ENCODE measurements around the gene AKAP6. TPM values are rescaled to one million over a fixed set of nuclear protein-coding genes. Genes with fewer than 3 reads are reported as not detected.
"Not testable (repeated sequence)": the region's sequence is repeated elsewhere in the genome, so short reads cannot be mapped to it uniquely, and the experiment has no call there.

Gene AKAP6
- total RNA-seq, 2 donors from 2014 or later: 98.2 to 111 TPM

GRCh38 chr14:32366986-32367385 is 37.9 kb downstream of the AKAP6 start:
- no peak for DNase-seq
- intact Hi-C loops (cut with DNase I): no loop called here
- ATAC-seq: peak in 1 of 2 donors; percentile 67

GRCh38 chr14:32367516-32367915 is 38.4 kb downstream of the AKAP6 start:
- ATAC-seq (peak in 1 of 2 donors; percentile 34), DNase-seq (no peak)
- intact Hi-C loops (cut with DNase I): no loop called here

GRCh38 chr14:32368107-32368506 is 39.0 kb downstream of the AKAP6 start:
- DNase-seq (no peak), ATAC-seq (no peak)
- intact Hi-C loops (cut with DNase I): no loop called here

GRCh38 chr14:32370714-32371113 is 41.6 kb downstream of the AKAP6 start:
- ATAC-seq (peak in 1 of 2 donors; percentile 75), DNase-seq (no peak)
- intact Hi-C loops (cut with DNase I): no loop called here

DNA sequence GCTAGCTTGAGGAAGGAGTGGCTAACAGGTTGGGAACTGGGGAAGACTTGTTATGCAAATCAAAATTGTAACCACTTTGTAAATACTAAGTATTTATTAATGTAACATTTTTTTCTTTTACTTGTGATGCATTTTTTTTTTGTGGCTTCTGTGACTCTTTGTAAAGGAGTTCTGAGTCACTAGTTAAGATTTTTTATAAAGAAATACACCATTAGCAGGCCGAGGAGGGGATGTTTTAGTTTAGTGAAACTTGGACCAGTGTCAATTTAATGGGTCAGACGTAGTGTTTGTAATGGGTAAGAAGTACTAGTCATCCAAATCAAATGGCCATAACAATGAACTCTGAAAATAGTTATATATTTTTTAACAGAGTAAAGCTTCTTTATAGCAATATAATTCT is 43.1 kb downstream of the AKAP6 start:
- intact Hi-C loops (cut with DNase I): no loop called here
- no peak for ATAC-seq

GRCh38 chr14:32373174-32373573 is 44.1 kb downstream of the AKAP6 start:
- DNase-seq; intact Hi-C loops (cut with DNase I); ATAC-seq: not testable (repeated sequence)

More for the DNA sequence above, 43.1 kb downstream of the AKAP6 start:
- DNase-seq: no peak

DNA sequence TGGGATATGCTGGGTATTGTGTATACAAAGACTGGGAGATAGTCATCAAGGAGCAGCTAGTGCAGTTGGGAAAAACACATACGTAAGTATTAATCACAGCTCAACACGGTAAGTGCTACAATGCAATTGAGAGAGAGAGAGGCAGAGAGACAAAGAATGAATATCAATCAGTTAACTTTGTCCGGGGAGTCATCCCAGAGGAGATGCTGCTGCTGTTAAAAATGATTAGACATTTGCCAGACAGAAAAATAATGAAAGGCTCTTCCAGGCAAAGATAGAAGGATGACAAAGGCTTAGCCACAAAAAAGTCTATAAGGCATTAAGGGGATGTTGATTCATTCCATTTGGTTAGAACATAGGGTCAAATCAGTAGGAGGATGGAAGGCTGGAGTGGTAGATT is 45.1 kb downstream of the AKAP6 start:
- no peak for ATAC-seq
- DNase-seq: no peak
- intact Hi-C loops (cut with DNase I): no loop called here

DNA sequence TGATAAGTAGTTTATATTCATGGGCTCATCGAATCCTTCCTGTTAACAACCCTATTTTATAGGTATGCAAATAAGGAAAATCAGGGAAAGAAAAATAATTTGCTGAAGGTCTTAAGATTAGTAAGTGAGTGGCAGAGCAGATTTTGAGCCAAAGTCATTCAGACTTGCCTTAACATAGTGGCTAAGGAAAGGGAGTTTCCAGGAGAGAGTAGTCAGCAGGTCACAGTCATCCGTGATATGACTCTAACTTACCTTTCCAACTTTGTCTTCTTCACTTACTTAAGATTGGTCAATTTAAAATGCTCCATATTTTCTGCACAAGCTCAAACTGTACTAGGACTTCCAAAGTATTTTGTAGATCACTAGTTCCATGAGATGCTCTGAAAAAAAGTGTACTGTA is 46.6 kb downstream of the AKAP6 start:
- no peak for DNase-seq
- intact Hi-C loops (cut with DNase I): no loop called here
- no peak for ATAC-seq

GRCh38 chr14:32377046-32377646 is 48.0 kb downstream of the AKAP6 start:
- no peak for DNase-seq
- intact Hi-C loops (cut with DNase I): no loop called here
- no peak for ATAC-seq

DNA sequence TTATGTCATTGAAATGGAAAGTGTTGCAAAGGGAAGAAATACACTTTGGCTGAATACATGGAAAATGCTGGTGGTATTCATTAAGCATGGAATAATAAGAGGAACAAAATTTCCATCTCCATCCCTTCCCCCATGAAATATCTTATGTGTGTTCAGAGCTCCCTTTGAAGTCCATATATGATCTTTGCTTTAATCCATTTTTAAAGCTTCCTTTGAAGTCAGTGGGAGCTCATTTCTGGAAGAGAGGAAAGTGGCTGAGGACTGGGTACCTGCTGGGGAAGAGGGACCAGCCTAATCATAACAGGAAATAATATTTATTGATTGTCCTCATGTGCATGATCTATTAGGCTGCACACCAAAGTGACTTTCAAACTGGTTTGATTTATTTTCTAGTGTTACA is 49.2 kb downstream of the AKAP6 start:
- ATAC-seq (no peak), DNase-seq (no peak)
- intact Hi-C loops (cut with DNase I): no loop called here

GRCh38 chr14:32379447-32379846 is 50.3 kb downstream of the AKAP6 start:
- no peak for ATAC-seq
- intact Hi-C loops (cut with DNase I): no loop called here
- no peak for DNase-seq

- intact Hi-C loops (cut with DNase I): loop anchor here in 1 of 2 donors (5.0 kb wide), 1 partner anchor 125 kb away; no protein-coding TSS in a partner anchor
- ATAC-seq: peak in 1 of 2 donors; percentile 81
- DNase-seq: no peak
Measured at GRCh38 chr14:32381869-32382268, 52.8 kb downstream of the AKAP6 start.

DNA sequence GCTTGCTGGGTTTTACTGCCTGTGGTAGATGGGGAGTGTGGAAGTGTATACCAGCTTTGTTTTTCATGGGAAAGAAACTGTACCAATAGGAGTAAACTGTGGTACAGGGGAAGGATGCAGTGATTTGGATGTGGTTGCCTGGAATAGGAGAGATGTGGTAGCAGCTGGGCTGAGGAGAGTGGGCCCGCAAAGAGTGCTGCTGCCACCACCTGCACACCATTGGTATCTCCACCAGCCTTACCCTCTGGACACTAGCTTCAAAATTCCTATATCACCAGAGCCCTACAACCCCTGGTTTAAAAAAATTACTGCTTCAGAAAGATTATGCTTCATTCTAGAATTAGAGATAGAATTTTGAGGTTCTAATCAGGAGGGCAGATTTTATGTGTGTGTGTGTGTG is 53.6 kb downstream of the AKAP6 start:
- DNase-seq: no peak
- ATAC-seq: peak; percentile 67 to 88
- intact Hi-C loops (cut with DNase I): loop anchor here in 1 of 2 donors (5.0 kb wide), 1 partner anchor 125 kb away; no protein-coding TSS in a partner anchor

DNA sequence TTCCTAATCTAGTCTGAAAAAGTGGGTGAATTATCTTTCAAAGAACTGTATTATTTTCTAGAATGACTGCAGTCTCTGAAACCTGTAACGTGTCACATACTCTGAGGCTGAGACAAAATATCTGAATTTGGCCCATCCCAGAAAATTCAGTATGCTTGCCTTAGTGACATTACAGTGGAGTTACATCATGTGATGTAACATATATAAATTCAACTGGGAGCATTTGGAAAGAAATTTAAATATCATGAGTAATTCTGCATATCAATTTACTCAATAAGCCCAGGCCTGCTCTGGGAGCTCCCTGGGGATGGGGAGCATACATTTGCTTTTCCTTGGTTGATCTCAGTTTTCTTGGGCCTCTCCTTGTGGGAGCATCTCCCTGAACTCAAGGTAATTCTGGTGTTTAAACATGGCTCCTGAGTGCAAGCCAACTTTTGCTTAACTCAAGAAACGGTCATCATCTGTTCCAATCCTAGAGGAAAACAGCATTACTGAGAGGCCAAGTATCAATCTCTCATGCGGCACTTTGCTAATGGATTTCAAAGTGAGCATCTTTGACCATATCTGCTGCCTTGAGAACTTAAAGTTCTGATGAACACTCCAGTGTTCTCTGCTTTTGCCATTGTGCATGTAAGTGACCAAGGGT is 54.4 kb downstream of the AKAP6 start:
- intact Hi-C loops (cut with DNase I): loop anchor here in 1 of 2 donors (5.0 kb wide), 1 partner anchor 126 kb away; no protein-coding TSS in a partner anchor
- ATAC-seq (no peak), DNase-seq (no peak)

DNA sequence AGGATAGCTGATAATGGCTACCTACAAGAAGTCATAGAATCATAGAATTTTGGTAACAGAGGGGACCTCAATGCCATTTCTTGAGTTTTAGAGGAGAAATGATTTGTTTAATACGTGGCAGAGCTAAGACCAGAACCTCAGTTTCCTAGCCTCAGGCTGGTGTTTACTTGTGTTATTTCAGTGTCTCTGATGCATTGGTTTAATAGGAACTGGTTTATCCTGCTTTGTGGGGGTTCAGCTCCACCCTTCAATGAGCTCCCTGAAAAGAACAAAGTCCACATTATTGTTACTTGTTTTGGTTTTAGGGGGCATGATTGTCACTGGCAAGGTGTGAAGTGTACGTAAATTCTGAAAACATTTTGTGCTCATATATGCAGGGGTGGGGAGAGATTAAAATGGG is 55.4 kb downstream of the AKAP6 start:
- DNase-seq (no peak), ATAC-seq (no peak)
- intact Hi-C loops (cut with DNase I): loop anchor here in 1 of 2 donors (5.0 kb wide), 1 partner anchor 127 kb away; no protein-coding TSS in a partner anchor

DNA sequence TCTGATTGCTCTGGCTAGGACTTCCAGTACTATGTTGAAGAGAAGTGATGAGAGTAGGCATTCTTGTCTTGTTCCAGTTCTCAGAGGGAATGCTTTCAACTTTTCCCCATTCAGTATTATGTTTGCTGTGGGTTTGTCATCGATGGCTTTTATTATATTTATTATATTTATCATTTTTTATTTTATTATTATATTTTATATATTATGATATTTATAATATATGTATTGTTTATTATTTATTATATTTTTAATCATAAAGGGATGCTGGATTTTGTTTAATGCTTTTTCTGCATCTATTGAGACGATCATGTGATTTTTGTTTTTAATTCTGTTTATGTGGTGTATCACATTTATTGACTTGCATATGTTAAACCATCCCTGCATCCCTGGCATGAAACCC is 58.2 kb downstream of the AKAP6 start:
- DNase-seq; intact Hi-C loops (cut with DNase I); ATAC-seq: not testable (repeated sequence)

DNA sequence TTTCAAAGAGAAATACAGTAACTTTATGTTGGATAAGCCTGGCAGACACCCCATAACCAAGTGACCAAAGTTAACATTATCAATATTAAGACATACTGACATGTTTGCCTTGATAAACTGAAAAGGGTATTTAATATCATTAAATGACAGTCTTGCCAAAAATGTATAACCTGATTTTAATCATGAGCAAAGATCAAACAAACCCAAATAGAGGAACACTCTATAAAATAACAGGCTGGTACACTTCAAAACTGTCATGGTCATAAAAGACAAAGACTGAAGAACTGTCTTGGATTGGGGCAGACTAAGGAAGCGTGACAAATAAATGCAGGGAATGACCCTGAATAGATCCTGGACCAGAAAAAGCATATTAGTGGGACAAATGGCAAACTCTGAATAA is 64.0 kb downstream of the AKAP6 start:
- ATAC-seq (no peak), DNase-seq (no peak)
- intact Hi-C loops (cut with DNase I): no loop called here

DNA sequence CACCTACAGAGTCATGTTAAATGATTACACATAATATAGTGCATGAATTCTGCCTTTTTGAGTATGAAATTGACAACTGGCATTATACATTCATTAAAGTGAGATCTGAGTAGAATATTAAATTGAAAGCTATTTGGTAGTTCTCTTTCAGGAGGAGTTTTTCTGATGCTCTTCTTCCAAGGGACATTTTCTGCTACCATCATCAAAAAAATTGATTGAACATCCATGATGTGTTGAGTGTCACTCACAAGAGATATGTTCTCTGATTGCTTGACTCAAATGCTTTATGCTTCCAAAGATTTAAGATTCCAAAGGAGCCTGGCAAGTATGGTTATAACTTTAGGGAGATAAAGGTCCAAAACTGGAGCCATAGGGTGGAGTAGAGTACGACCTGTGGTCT is 64.9 kb downstream of the AKAP6 start:
- intact Hi-C loops (cut with DNase I): no loop called here
- DNase-seq: no peak

GRCh38 chr14:32396885-32397284 is 67.8 kb downstream of the AKAP6 start:
- intact Hi-C loops (cut with DNase I): no loop called here
- DNase-seq (no peak), ATAC-seq (no peak)

More for the DNA sequence above, 64.9 kb downstream of the AKAP6 start:
- ATAC-seq: no peak

DNA sequence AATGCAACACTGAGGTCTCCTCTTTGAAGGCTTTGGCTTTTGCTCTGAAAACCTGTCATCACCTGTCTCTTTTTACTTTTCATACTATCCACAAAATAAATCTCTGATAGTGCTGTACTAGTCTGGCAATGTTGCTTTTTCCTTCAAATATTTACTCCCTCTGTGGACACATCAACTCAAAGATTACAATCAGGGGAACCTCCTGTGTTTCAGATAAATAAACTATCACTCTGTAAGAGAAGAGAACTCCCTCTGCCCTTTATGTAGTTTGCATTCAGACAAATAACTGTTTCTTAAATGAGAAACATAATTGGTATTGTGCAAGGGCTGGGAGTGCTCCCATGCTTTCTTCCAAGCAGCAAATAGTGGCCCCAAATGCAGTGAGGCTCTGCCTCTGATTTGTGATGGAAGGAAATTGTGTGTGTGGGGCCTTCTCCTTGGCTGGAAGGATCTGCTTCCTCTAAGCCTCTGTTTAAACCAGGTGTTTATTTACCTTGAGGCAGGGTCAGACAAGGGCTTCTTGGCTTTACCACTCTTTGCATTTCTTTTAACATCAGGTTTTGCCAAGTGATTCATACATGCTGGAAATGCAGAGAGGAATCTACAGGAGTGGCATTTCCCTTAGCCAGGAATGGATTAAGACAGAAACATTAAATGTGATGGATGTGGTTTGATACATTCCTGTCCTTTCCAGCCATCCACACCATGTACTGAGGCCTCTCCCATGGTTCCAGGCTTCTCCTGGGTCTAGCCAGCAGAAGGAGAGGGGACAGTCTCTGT is 69.0 kb downstream of the AKAP6 start:
- no peak for DNase-seq
- intact Hi-C loops (cut with DNase I): no loop called here
- peak; percentile 47 to 84 for ATAC-seq
